Neural progenitor cell (in vitro differentiated cells): ENCODE results near the gene CHD6. TPM values are rescaled to one million over a fixed set of nuclear protein-coding genes. Genes with fewer than 3 reads are reported as not detected.

Experiments used
- DNase-seq: peaks from one replicate; pipeline ENCODE4 v3.0.0-alpha.2; 2016; ENCODE audit warnings: low spot score
- H2AFZ ChIP-seq: fragments of 200-600 bp; sonication (generic); replicated peaks from 2 replicates; pipeline ENCODE4 v1.6.1; 2016; ENCODE audit warnings: antibody characterized with exemption
- H3F3A ChIP-seq: fragments of 200-600 bp; sonication (generic); 2 replicates; pipeline ENCODE4 v1.6.1; 2016; ENCODE audit warnings: antibody characterized with exemption, low read depth
- H3K27ac ChIP-seq: fragments of 200-600 bp; sonication (generic); 2 replicates; pipeline ENCODE4 v1.5.1; 2016; ENCODE audit warnings: mild to moderate bottlenecking
- H3K27me3 ChIP-seq: fragments of 200-600 bp; sonication (generic); 2 replicates; pipeline ENCODE4 v1.6.1; 2016; ENCODE audit warnings: mild to moderate bottlenecking, moderate library complexity
- H3K36me3 ChIP-seq: fragments of 200-600 bp; sonication (generic); 2 replicates; pipeline ENCODE4 v1.5.1; 2016
- H3K4me1 ChIP-seq: fragments of 200-600 bp; sonication (generic); 2 replicates; pipeline ENCODE4 v1.6.1; 2016; ENCODE audit warnings: mixed run types
- H3K4me2 ChIP-seq: fragments of 200-600 bp; sonication (generic); 2 replicates; pipeline ENCODE4 v1.6.1; 2016
- H3K4me3 ChIP-seq: fragments of 200-600 bp; sonication (generic); 2 replicates; pipeline ENCODE4 v1.5.1; 2016
- H3K79me2 ChIP-seq: fragments of 200-600 bp; sonication (generic); 2 replicates; pipeline ENCODE4 v1.6.1; 2016; ENCODE audit warnings: low read depth
- H3K9ac ChIP-seq: fragments of 200-600 bp; sonication (generic); 2 replicates; pipeline ENCODE4 v1.6.1; 2016
- H3K9me3 ChIP-seq: fragments of 200-600 bp; sonication (generic); 2 replicates; pipeline ENCODE4 v1.5.1; 2016; ENCODE audit warnings: low read depth
- H4K20me1 ChIP-seq: fragments of 200-600 bp; sonication (generic); 2 replicates; pipeline ENCODE4 v1.6.1; 2016; ENCODE audit warnings: low read depth
- H3K27ac Mint-ChIP-seq: 3 replicates; pipeline ENCODE4 v1.8.0; 2021; ENCODE audit warnings: mixed read lengths
- H3K27me3 Mint-ChIP-seq: 2 replicates; pipeline ENCODE4 v1.8.0; 2022; ENCODE audit warnings: low read depth, mild to moderate bottlenecking, inconsistent platforms, moderate library complexity, mixed read lengths; ENCODE audit not compliant: insufficient read depth
- H3K36me3 Mint-ChIP-seq: 3 replicates; pipeline ENCODE4 v1.8.0; 2021; ENCODE audit warnings: mixed read lengths
- H3K4me1 Mint-ChIP-seq: 3 replicates; pipeline ENCODE4 v1.8.0; 2021; ENCODE audit warnings: mixed read lengths
- H3K4me3 Mint-ChIP-seq: 3 replicates; pipeline ENCODE4 v1.8.0; 2021; ENCODE audit warnings: mild to moderate bottlenecking, moderate library complexity, mixed read lengths
- H3K9me3 Mint-ChIP-seq: 3 replicates; pipeline ENCODE4 v1.8.0; 2020; ENCODE audit warnings: mixed read lengths
- CTCF ChIP-seq: fragments of 200-600 bp; sonication (generic); IDR thresholded peaks from 2 replicates; pipeline ENCODE4 v1.5.1; 2017; ENCODE audit warnings: antibody characterized with exemption, mild to moderate bottlenecking
- EZH2 ChIP-seq: fragments of 200-600 bp; sonication (generic); IDR thresholded peaks from 2 replicates; pipeline ENCODE4 v1.6.1; 2017; ENCODE audit warnings: antibody characterized with exemption, mild to moderate bottlenecking, moderate library complexity
- EZH2phosphoT487 ChIP-seq: fragments of 200-600 bp; sonication (generic); IDR thresholded peaks from 2 replicates; pipeline ENCODE4 v1.6.1; 2017; ENCODE audit warnings: antibody characterized with exemption
- total RNA-seq: library from RNA; depleted of rRNA; stranded (reverse); fragments of >200 nt; gene quantifications from 2 replicates; pipeline ENCODE4 v1.2.3, GENCODE V29; 2015; ENCODE audit warnings: low replicate concordance

The CHD6 gene
- total RNA-seq, 1 donor from 2014 or later, result 76.1 TPM

- H3K36me3 ChIP-seq, result no peaks in the 10 kb centered on the region
- no peak overlapping the region for H3K27ac ChIP-seq
- Mint-ChIP-seq H3K27me3 (peaks cover 2% of the 10 kb centered on the region), H3K27ac (no peak overlapping the region), H3K4me3 (no peak overlapping the region), H3K9me3 (no peaks in the 10 kb centered on the region), H3K4me1 (peaks cover 4% of the 10 kb centered on the region), H3K36me3 (no peaks in the 10 kb centered on the region)
- H3K79me2 ChIP-seq, result no peaks in the 10 kb centered on the region
- DNase-seq, result no peak
- H3K4me3 ChIP-seq, result no peak overlapping the region
- no peaks in the 10 kb centered on the region for H3K9me3 ChIP-seq
- H3K4me1 ChIP-seq, result peaks cover 2% of the 10 kb centered on the region
- no peaks in the 10 kb centered on the region for H3K27me3 ChIP-seq
- no peak overlapping the region for H2AFZ ChIP-seq
- no peaks in the 10 kb centered on the region for H3F3A ChIP-seq
- no peak overlapping the region for H3K9ac ChIP-seq
- TF ChIP-seq CTCF, result no peak
- no peak for TF ChIP-seq EZH2
- TF ChIP-seq EZH2phosphoT487, result no peak
- H3K4me2 ChIP-seq, result no peak overlapping the region
- H4K20me1 ChIP-seq, result no peaks in the 10 kb centered on the region
Observed at GRCh38 chr20:41352666-41353065, 265.5 kb downstream of the CHD6 start.

GRCh38 chr20:41352106-41352505, 266.1 kb downstream of the CHD6 start:
- Histone ChIP-seq H3K4me1 (peaks cover 4% of the 10 kb centered on the region), H4K20me1 (no peaks in the 10 kb centered on the region), H3F3A (no peaks in the 10 kb centered on the region), H2AFZ (no peak overlapping the region), H3K9ac (no peak overlapping the region), H3K27ac (no peak overlapping the region), H3K79me2 (no peaks in the 10 kb centered on the region), H3K4me2 (no peak overlapping the region), H3K27me3 (no peaks in the 10 kb centered on the region), H3K9me3 (no peaks in the 10 kb centered on the region), H3K4me3 (no peak overlapping the region), H3K36me3 (no peaks in the 10 kb centered on the region)
- no peak for TF ChIP-seq EZH2phosphoT487
- TF ChIP-seq CTCF, result peak; percentile 23
- DNase-seq, result peak; percentile 24
- no peaks in the 10 kb centered on the region for H3K36me3 Mint-ChIP-seq
- no peaks in the 10 kb centered on the region for H3K9me3 Mint-ChIP-seq
- H3K27me3 Mint-ChIP-seq, result peaks cover 2% of the 10 kb centered on the region
- H3K4me3 Mint-ChIP-seq, result no peak overlapping the region
- H3K27ac Mint-ChIP-seq, result no peak overlapping the region
- peaks cover 7% of the 10 kb centered on the region for H3K4me1 Mint-ChIP-seq
